Fibroblast of lung (primary cell): ENCODE measurements around the gene MOSPD3. TPM values are rescaled to one million over a fixed set of nuclear protein-coding genes. Genes with fewer than 3 reads are reported as not detected.

ENCODE experiments used
- DNase-seq, 2 donors: peaks; one replicate each; pipeline versions ENCODE4 v3.0.0 to v3.0.0-alpha.2; 2010; ENCODE audit warnings: low read depth in 2 of 2
- H2AFZ ChIP-seq: 2 replicates; pipeline ENCODE4 v1.5.1; 2012; ENCODE audit warnings: low read length, control low read depth, inconsistent platforms
- H3K27ac ChIP-seq: 2 replicates; pipeline ENCODE4 v1.5.1; 2011; ENCODE audit warnings: low read length, control low read depth; ENCODE audit not compliant: insufficient read depth
- H3K27me3 ChIP-seq: 2 replicates; pipeline ENCODE4 v1.5.1; 2011; ENCODE audit warnings: mild to moderate bottlenecking, low read length; ENCODE audit not compliant: control insufficient read depth, insufficient read depth
- H3K36me3 ChIP-seq: 2 replicates; pipeline ENCODE4 v1.5.1; 2011; ENCODE audit warnings: low read length; ENCODE audit not compliant: control insufficient read depth, insufficient read depth
- H3K4me1 ChIP-seq: 2 replicates; pipeline ENCODE4 v1.5.1; 2011; ENCODE audit warnings: low read length; ENCODE audit not compliant: control insufficient read depth, insufficient read depth; ENCODE audit errors: extremely low read depth
- H3K4me2 ChIP-seq: 2 replicates; pipeline ENCODE4 v1.5.1; 2011; ENCODE audit warnings: low read length, control low read depth; ENCODE audit not compliant: insufficient read depth; ENCODE audit errors: extremely low read depth
- H3K4me3 ChIP-seq, 4 experiments: fragments of 200-600 bp in 1 of 4; sonication (generic) in 1 of 4; replicated peaks in 1 of 4; 2 replicates each; pipeline ENCODE4 v1.5.1; 2011 to 2016; ENCODE audit warnings: low read length in 4 of 4, low read depth in 3 of 4, mild to moderate bottlenecking in 3 of 4, control low read depth in 2 of 4, inconsistent platforms in 1 of 4, mixed read lengths in 1 of 4; ENCODE audit not compliant: insufficient read depth in 1 of 4; ENCODE audit errors: control extremely low read depth in 1 of 4
- H3K79me2 ChIP-seq: 2 replicates; pipeline ENCODE4 v1.5.1; 2012; ENCODE audit warnings: mild to moderate bottlenecking, low read length, inconsistent platforms; ENCODE audit not compliant: control insufficient read depth, insufficient read depth
- H3K9ac ChIP-seq: 2 replicates; pipeline ENCODE4 v1.5.1; 2011; ENCODE audit warnings: mild to moderate bottlenecking, low read length, control low read depth; ENCODE audit not compliant: insufficient read depth
- H3K9me3 ChIP-seq: 2 replicates; pipeline ENCODE4 v1.5.1; 2012; ENCODE audit warnings: low read depth, low read length; ENCODE audit not compliant: control insufficient read depth, insufficient read depth
- H4K20me1 ChIP-seq: 2 replicates; pipeline ENCODE4 v1.5.1; 2011; ENCODE audit warnings: low read length; ENCODE audit not compliant: control insufficient read depth, insufficient read depth; ENCODE audit errors: extremely low read depth
- EZH2 ChIP-seq: IDR thresholded peaks from 2 replicates; pipeline ENCODE4 v1.5.1; 2012; ENCODE audit warnings: low read length, control low read depth, mild to moderate bottlenecking; ENCODE audit errors: missing control alignments
- polyA plus RNA-seq, 2 donors: library from polyadenylated mRNA; depleted of rRNA in 1 of 2; stranded (reverse) in 1 of 2; unstranded in 1 of 2; fragments of >200 nt; gene quantifications; 2 replicates each; pipeline ENCODE4 v1.2.1, GENCODE V29; 2011 to 2012; ENCODE audit warnings: missing spikeins in 1 of 2
- total RNA-seq: library from RNA; depleted of rRNA; stranded (reverse); fragments of >200 nt; gene quantifications from 2 replicates; pipeline ENCODE4 v1.2.1, GENCODE V29; 2014
- TF ChIP-seq, protein P1 (sequence below), 2 donors: IDR thresholded peaks in 1 of 2; conservative IDR thresholded peaks in 1 of 2; 1 replicate in 1 of 2; 2 replicates in 1 of 2; pipeline ENCODE4 v1.5.1; 2011 to 2012; ENCODE audit warnings: low read length in 2 of 2, control low read depth in 1 of 2, inconsistent platforms in 1 of 2, low read depth in 1 of 2, mild to moderate bottlenecking in 1 of 2

The MOSPD3 gene
- total and polyA plus RNA-seq, 2 donors (not counting 1 experiment from before 2014, with no cell fraction given): 5.9 to 12.8 TPM

DNA sequence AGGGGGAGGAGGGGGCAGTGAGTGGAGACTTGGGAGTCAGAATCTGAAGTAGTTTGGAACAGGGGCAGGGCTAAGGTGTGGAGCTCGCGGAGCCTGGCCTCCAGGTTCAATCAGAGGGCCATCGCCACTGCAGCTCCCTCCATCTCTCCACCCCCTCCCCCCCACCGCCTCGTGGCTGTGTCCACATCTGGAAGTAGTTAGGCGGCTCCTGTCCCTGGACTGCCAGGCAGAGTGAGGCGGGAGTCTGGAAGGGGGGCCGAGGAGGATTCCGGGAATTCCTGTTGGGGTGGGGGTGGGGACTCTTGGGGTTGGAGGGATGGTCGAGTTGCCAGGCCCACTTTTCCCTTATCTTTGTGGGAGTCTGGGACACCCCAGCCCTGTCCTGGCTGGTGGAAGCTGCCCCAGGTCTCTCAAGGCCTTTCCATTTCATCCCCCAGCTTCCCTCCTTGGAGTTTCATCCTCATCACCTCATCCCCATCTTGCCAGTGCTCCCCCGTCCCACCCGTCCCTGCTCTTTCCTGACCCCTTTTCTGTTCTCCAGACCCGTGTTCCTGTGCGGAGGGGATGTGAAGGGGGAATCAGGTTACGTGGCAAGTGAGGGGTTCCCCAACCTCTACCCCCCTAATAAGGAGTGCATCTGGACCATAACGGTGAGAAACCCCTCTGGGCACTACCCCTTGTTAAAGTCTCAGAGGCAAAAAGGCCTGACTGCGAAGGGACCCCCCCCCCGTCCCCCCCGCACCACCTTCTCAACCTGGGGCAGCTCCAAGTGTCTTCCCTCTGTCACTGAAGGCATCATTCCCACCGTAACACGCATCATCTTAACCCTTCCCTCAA is 9.2 kb upstream of the MOSPD3 start:
- no peak overlapping the region for H2AFZ ChIP-seq
- H3K4me1 ChIP-seq: peaks cover 4% of the 10 kb centered on the region
- H3K79me2 ChIP-seq: peaks cover 20% of the 10 kb centered on the region
- no peaks in the 10 kb centered on the region for H3K9me3 ChIP-seq
- H3K36me3 ChIP-seq: peaks cover 19% of the 10 kb centered on the region
- H3K4me3 ChIP-seq: peak overlapping the region; percentile 65 to 98 (median 92)
- H3K9ac ChIP-seq: peak overlapping the region; percentile 61
- H4K20me1 ChIP-seq: no peaks in the 10 kb centered on the region
- H3K27me3 ChIP-seq: no peaks in the 10 kb centered on the region
- no peak for TF ChIP-seq EZH2
- TF ChIP-seq, protein P1, sequence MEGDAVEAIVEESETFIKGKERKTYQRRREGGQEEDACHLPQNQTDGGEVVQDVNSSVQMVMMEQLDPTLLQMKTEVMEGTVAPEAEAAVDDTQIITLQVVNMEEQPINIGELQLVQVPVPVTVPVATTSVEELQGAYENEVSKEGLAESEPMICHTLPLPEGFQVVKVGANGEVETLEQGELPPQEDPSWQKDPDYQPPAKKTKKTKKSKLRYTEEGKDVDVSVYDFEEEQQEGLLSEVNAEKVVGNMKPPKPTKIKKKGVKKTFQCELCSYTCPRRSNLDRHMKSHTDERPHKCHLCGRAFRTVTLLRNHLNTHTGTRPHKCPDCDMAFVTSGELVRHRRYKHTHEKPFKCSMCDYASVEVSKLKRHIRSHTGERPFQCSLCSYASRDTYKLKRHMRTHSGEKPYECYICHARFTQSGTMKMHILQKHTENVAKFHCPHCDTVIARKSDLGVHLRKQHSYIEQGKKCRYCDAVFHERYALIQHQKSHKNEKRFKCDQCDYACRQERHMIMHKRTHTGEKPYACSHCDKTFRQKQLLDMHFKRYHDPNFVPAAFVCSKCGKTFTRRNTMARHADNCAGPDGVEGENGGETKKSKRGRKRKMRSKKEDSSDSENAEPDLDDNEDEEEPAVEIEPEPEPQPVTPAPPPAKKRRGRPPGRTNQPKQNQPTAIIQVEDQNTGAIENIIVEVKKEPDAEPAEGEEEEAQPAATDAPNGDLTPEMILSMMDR (conservative IDR thresholded peaks at IDR 0.05 in 1 of 2, IDR thresholded peaks at IDR 0.05 in 1 of 2; ENCODE audit: low read depth in 1 of 2, low read length in 2 of 2): no peak
- H3K4me2 ChIP-seq: peak overlapping the region; percentile 92
- H3K27ac ChIP-seq: peak overlapping the region; percentile 79
- peak; percentile 86 to 87 for DNase-seq

- H3K27me3 ChIP-seq: no peaks in the 10 kb centered on the region
- DNase-seq: peak; percentile 35 to 48
- H4K20me1 ChIP-seq: no peaks in the 10 kb centered on the region
- no peak for TF ChIP-seq EZH2
- TF ChIP-seq, protein P1 (conservative IDR thresholded peaks at IDR 0.05 in 1 of 2, IDR thresholded peaks at IDR 0.05 in 1 of 2; ENCODE audit: low read depth in 1 of 2, low read length in 2 of 2): no peak
- H3K4me3 ChIP-seq: peak overlapping the region; percentile 65 to 98 (median 92)
- H3K27ac ChIP-seq: peak overlapping the region; percentile 79
- peaks cover 4% of the 10 kb centered on the region for H3K4me1 ChIP-seq
- H3K9me3 ChIP-seq: no peaks in the 10 kb centered on the region
- H3K79me2 ChIP-seq: peaks cover 20% of the 10 kb centered on the region
- H2AFZ ChIP-seq: no peak overlapping the region
- peaks cover 19% of the 10 kb centered on the region for H3K36me3 ChIP-seq
- peak overlapping the region; percentile 92 for H3K4me2 ChIP-seq
- H3K9ac ChIP-seq: peak overlapping the region; percentile 60
Observed at GRCh38 chr7:100603726-100604027, 8.7 kb upstream of the MOSPD3 start.

- Histone ChIP-seq H3K27me3 (no peaks in the 10 kb centered on the region), H4K20me1 (no peaks in the 10 kb centered on the region), H3K9me3 (no peaks in the 10 kb centered on the region), H3K27ac (peak overlapping the region; percentile 79), H2AFZ (no peak overlapping the region), H3K4me2 (peak overlapping the region; percentile 92), H3K4me3 (peak overlapping the region; percentile 65 to 98 (median 92)), H3K79me2 (peaks cover 20% of the 10 kb centered on the region), H3K4me1 (peaks cover 4% of the 10 kb centered on the region), H3K9ac (peak overlapping the region; percentile 60), H3K36me3 (peaks cover 19% of the 10 kb centered on the region)
- TF ChIP-seq, protein P1 (conservative IDR thresholded peaks at IDR 0.05 in 1 of 2, IDR thresholded peaks at IDR 0.05 in 1 of 2; ENCODE audit: low read depth in 1 of 2, low read length in 2 of 2): peak; percentile 30 to 33
- TF ChIP-seq EZH2: no peak
- DNase-seq: peak; percentile 71
Observed at GRCh38 chr7:100604028-100604975, 8.0 kb upstream of the MOSPD3 start.
